Sigmoid colon (tissue), 4 donors: ENCODE data around the gene FSTL3.

ENCODE experiments used
- EP300 ChIP-seq, 4 donors: sonication (generic); formaldehyde crosslinking; IDR thresholded peaks; one replicate each; pipeline ENCODE4 v1.6.1; 2017; ENCODE audit warnings: antibody characterized with exemption in 4 of 4
- POLR2A ChIP-seq, 2 donors: fragments of 450-650 bp; IDR thresholded peaks; one replicate each; pipeline ENCODE4 v1.6.1; 2016; ENCODE audit warnings: antibody characterized with exemption in 2 of 2, mild to moderate bottlenecking in 2 of 2, moderate library complexity in 2 of 2
- POLR2AphosphoS5 ChIP-seq, 4 donors: sonication (generic); formaldehyde crosslinking; IDR thresholded peaks; one replicate each; pipeline ENCODE4 v1.6.1; 2017; ENCODE audit warnings: antibody characterized with exemption in 4 of 4
- TF ChIP-seq, protein P1 (sequence below), 4 experiments: fragments of 450-650 bp in 3 of 4; fragments of 200-600 bp in 1 of 4; IDR thresholded peaks; one replicate each; pipeline ENCODE4 v1.5.1; 2016 to 2019; ENCODE audit warnings: antibody characterized with exemption in 4 of 4, mild to moderate bottlenecking in 3 of 4, moderate library complexity in 2 of 4

DNA sequence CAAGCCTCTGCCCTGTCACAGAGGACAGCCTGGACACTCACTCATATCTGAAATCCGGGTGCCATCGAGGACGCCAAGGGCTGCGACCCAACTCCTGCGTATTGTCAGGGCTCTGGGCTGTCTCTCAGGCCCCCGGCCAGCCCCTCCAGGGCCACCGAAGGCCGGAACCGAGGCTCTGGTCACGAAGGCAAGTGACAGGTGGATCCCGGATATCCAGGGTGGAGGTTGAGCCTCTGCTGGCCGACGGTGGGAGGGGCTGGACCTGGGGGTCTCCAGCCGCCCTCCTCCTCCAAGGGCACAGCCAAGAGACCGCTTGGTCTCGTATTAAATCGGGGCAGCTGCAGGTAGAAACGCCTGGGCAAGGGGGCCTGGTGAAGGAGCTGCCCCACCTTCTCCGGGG, 18.6 kb upstream of the FSTL3 start:
- TF ChIP-seq EP300 (IDR thresholded peaks at IDR 0.05) = no peak
- TF ChIP-seq, protein P1, sequence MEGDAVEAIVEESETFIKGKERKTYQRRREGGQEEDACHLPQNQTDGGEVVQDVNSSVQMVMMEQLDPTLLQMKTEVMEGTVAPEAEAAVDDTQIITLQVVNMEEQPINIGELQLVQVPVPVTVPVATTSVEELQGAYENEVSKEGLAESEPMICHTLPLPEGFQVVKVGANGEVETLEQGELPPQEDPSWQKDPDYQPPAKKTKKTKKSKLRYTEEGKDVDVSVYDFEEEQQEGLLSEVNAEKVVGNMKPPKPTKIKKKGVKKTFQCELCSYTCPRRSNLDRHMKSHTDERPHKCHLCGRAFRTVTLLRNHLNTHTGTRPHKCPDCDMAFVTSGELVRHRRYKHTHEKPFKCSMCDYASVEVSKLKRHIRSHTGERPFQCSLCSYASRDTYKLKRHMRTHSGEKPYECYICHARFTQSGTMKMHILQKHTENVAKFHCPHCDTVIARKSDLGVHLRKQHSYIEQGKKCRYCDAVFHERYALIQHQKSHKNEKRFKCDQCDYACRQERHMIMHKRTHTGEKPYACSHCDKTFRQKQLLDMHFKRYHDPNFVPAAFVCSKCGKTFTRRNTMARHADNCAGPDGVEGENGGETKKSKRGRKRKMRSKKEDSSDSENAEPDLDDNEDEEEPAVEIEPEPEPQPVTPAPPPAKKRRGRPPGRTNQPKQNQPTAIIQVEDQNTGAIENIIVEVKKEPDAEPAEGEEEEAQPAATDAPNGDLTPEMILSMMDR (IDR thresholded peaks at IDR 0.05) = no peak
- TF ChIP-seq POLR2A (IDR thresholded peaks at IDR 0.05) = no peak
- TF ChIP-seq POLR2AphosphoS5 (IDR thresholded peaks at IDR 0.05) = no peak
